ENCODE measurements around the gene MFSD6.

MFSD6 gene

GRCh38 chr2:190545555-190546385 lies 137.6 kb downstream of the MFSD6 start:
- peaks cover 30% of the 10 kb centered on the region for H3K9me3 Mint-ChIP-seq
- no peak for DNase-seq
- no peaks in the 10 kb centered on the region for H3K27me3 Mint-ChIP-seq (ENCODE audit: low read depth, poor library complexity)
- H3K4me3 Mint-ChIP-seq: no peak overlapping the region
- no peak overlapping the region for H3K27ac Mint-ChIP-seq
- no peaks in the 10 kb centered on the region for H3K4me1 Mint-ChIP-seq
- TF ChIP-seq CTCF (IDR thresholded peaks at IDR 0.05): no peak
- peaks cover 28% of the 10 kb centered on the region for H3K36me3 Mint-ChIP-seq (ENCODE audit: low read depth)

- Mint-ChIP-seq H3K27ac (no peak overlapping the region), H3K36me3 (ENCODE audit: low read depth) (peaks cover 19% of the 10 kb centered on the region), H3K9me3 (peaks cover 23% of the 10 kb centered on the region), H3K4me1 (no peaks in the 10 kb centered on the region), H3K4me3 (no peak overlapping the region), H3K27me3 (ENCODE audit: low read depth, poor library complexity) (no peaks in the 10 kb centered on the region)
- TF ChIP-seq CTCF (IDR thresholded peaks at IDR 0.05): no peak
- no peak for DNase-seq
Observed at GRCh38 chr2:190546734-190547133, 138.6 kb downstream of the MFSD6 start.

- peaks cover 13% of the 10 kb centered on the region for H3K36me3 Mint-ChIP-seq (ENCODE audit: low read depth)
- TF ChIP-seq CTCF (IDR thresholded peaks at IDR 0.05): no peak
- no peak overlapping the region for H3K27ac Mint-ChIP-seq
Observed at GRCh38 chr2:190547886-190548285, 139.7 kb downstream of the MFSD6 start.

GRCh38 chr2:190550137-190550536 lies 142.0 kb downstream of the MFSD6 start:
- H3K4me1 Mint-ChIP-seq: no peaks in the 10 kb centered on the region
- no peak overlapping the region for H3K27ac Mint-ChIP-seq

More at GRCh38 chr2:190547886-190548285, 139.7 kb downstream of the MFSD6 start:
- H3K4me1 Mint-ChIP-seq: no peaks in the 10 kb centered on the region
- DNase-seq: no peak
- peaks cover 16% of the 10 kb centered on the region for H3K9me3 Mint-ChIP-seq
- H3K27me3 Mint-ChIP-seq (ENCODE audit: low read depth, poor library complexity): no peaks in the 10 kb centered on the region
- H3K4me3 Mint-ChIP-seq: no peak overlapping the region

More at GRCh38 chr2:190550137-190550536, 142.0 kb downstream of the MFSD6 start:
- H3K4me3 Mint-ChIP-seq: no peak overlapping the region
- H3K36me3 Mint-ChIP-seq (ENCODE audit: low read depth): peaks cover 16% of the 10 kb centered on the region
- no peak for DNase-seq
- H3K27me3 Mint-ChIP-seq (ENCODE audit: low read depth, poor library complexity): no peaks in the 10 kb centered on the region
- no peak for TF ChIP-seq CTCF (IDR thresholded peaks at IDR 0.05)
- peaks cover 12% of the 10 kb centered on the region for H3K9me3 Mint-ChIP-seq

All from nephron progenitor cell (in vitro differentiated cells).